HFFc6 (cell line): ENCODE measurements around the gene PNLIP. TPM values are rescaled to one million over a fixed set of nuclear protein-coding genes. Genes with fewer than 3 reads are reported as not detected.

Experiments
- DNase-seq: peaks from one replicate; pipeline ENCODE4 v3.0.0-alpha.2; 2018
- H3K27ac Mint-ChIP-seq: 2 replicates; pipeline ENCODE4 v1.8.0; 2020; ENCODE audit warnings: mild to moderate bottlenecking, mixed read lengths
- H3K27me3 Mint-ChIP-seq: 2 replicates; pipeline ENCODE4 v1.8.0; 2021; ENCODE audit warnings: mild to moderate bottlenecking, moderate library complexity, mixed read lengths; ENCODE audit not compliant: insufficient read depth
- H3K36me3 Mint-ChIP-seq: 2 replicates; pipeline ENCODE4 v1.8.0; 2021; ENCODE audit warnings: low read depth, mixed read lengths
- H3K4me1 Mint-ChIP-seq: 2 replicates; pipeline ENCODE4 v1.8.0; 2020; ENCODE audit warnings: low read depth, mixed read lengths
- H3K4me3 Mint-ChIP-seq: 2 replicates; pipeline ENCODE4 v1.8.0; 2020; ENCODE audit warnings: mild to moderate bottlenecking, moderate library complexity, mixed read lengths
- H3K9me3 Mint-ChIP-seq: 2 replicates; pipeline ENCODE4 v1.8.0; 2020; ENCODE audit warnings: mild to moderate bottlenecking, mixed read lengths
- CTCF ChIP-seq: fragments of 200-600 bp; sonication (generic); IDR thresholded peaks from 2 replicates; pipeline ENCODE4 v1.5.0; 2021; ENCODE audit warnings: antibody characterized with exemption, mild to moderate bottlenecking
- total RNA-seq, 6 experiments: library from RNA; stranded (reverse); fragmentation: NEBNext Ultra II Directional; extraction: Animal tissue kit (Norgen Biotek cat#: 25700); gene quantifications; 2 replicates in 1 of 6; 3 replicates in 5 of 6; pipeline ENCODE4 v1.2.3, GENCODE V29; 2021

The PNLIP gene
- total RNA-seq, 6 experiments from 2014 or later, result not detected

- no peak for TF ChIP-seq CTCF
- no peak overlapping the region for H3K27ac Mint-ChIP-seq
- DNase-seq, result no peak
Measured at GRCh38 chr10:116538992-116539391, 6.7 kb upstream of the PNLIP start.

DNA sequence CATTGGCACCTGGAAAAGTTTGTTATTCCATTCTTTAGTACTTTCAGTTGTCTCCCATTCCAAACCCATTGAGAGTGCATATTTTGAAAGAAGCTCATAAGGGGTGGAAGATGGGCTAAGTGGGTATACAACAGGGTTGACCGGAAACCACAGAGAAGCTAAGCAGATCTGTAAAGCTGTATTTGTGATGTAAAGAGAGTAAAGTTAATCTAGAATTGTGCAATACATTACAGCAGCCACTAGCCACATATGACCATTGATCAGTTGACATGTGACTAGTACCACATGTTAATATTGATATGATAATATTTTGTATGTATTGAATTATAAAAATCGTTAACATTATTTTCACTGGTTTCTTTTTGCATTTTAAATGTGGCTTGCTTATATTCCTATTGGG is 4.9 kb upstream of the PNLIP start:
- no peak overlapping the region for H3K27ac Mint-ChIP-seq
- H3K9me3 Mint-ChIP-seq, result peaks cover 19% of the 10 kb centered on the region
- no peaks in the 10 kb centered on the region for H3K27me3 Mint-ChIP-seq
- no peak for DNase-seq
- H3K4me1 Mint-ChIP-seq, result no peaks in the 10 kb centered on the region
- no peaks in the 10 kb centered on the region for H3K36me3 Mint-ChIP-seq
- no peak for TF ChIP-seq CTCF
- H3K4me3 Mint-ChIP-seq, result no peak overlapping the region

More at GRCh38 chr10:116538992-116539391, 6.7 kb upstream of the PNLIP start:
- H3K27me3 Mint-ChIP-seq, result no peaks in the 10 kb centered on the region
- peaks cover 24% of the 10 kb centered on the region for H3K9me3 Mint-ChIP-seq
- no peaks in the 10 kb centered on the region for H3K36me3 Mint-ChIP-seq
- H3K4me1 Mint-ChIP-seq, result no peaks in the 10 kb centered on the region
- H3K4me3 Mint-ChIP-seq, result no peak overlapping the region

DNA sequence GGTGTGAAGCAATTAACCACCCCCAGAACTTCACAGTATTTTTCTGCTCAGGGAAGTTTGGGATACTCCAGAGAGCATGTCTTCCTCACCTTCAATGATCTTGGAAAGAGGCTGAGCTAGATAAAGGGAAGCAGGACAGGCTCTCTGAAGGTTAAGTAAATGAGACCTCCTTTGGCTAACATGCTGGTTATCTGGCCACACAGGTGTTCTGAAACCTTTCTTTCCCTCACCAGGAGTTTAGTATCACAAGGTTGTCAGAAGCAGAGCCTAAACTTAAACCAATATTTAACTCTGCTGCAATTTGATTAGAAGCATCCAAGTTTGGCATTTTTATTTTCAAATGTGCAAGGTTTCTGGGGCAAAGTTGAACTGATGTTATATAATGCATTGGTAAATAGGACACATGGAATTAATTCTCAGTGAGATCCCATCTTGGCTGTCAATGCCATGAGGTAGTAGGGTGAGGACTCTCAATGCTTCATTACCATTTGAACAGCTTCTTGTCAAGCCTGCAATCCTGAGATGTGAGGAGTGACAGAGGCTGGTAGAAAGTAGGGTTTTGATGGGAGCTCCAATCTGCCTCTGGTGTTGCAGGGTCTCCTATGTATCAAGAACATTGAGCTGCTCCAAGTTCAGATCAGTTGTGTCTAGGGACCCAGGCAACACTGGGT is 3.6 kb upstream of the PNLIP start:
- H3K36me3 Mint-ChIP-seq, result no peaks in the 10 kb centered on the region

GRCh38 chr10:116545122-116545521 is 609 bp upstream of the PNLIP start:
- no peaks in the 10 kb centered on the region for H3K36me3 Mint-ChIP-seq
- no peak for DNase-seq
- no peaks in the 10 kb centered on the region for H3K4me1 Mint-ChIP-seq
- H3K9me3 Mint-ChIP-seq, result peaks cover 19% of the 10 kb centered on the region
- no peak overlapping the region for H3K4me3 Mint-ChIP-seq
- no peak overlapping the region for H3K27ac Mint-ChIP-seq
- H3K27me3 Mint-ChIP-seq, result no peaks in the 10 kb centered on the region
- TF ChIP-seq CTCF, result no peak

More for the DNA sequence above, 3.6 kb upstream of the PNLIP start:
- no peak for DNase-seq
- no peaks in the 10 kb centered on the region for H3K4me1 Mint-ChIP-seq
- H3K27me3 Mint-ChIP-seq, result no peaks in the 10 kb centered on the region
- H3K4me3 Mint-ChIP-seq, result no peak overlapping the region
- no peak overlapping the region for H3K27ac Mint-ChIP-seq
- TF ChIP-seq CTCF, result no peak
- H3K9me3 Mint-ChIP-seq, result peaks cover 19% of the 10 kb centered on the region

DNA sequence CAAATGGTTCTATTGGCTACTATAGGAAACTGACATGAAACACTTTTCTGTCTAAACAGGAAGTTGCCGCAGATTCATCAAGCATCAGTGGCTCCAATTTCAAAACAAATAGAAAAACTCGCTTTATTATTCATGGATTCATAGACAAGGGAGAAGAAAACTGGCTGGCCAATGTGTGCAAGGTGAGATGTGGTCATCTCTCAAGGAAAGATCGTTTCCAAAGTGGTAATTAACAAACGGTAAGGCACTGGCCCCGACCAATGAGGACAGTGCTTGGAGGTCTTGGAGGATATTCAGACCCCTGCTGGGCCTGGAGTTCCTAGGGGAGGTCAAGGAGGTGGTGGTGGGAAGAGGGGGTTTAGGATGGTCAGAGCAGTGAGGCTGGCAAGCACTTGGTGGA is 2.6 kb downstream of the PNLIP start:
- Mint-ChIP-seq H3K4me3 (no peak overlapping the region), H3K9me3 (peaks cover 8% of the 10 kb centered on the region), H3K4me1 (no peaks in the 10 kb centered on the region), H3K36me3 (no peaks in the 10 kb centered on the region), H3K27me3 (no peaks in the 10 kb centered on the region), H3K27ac (no peak overlapping the region)
- no peak for DNase-seq
- TF ChIP-seq CTCF, result no peak
